HG03575 (cell line): ENCODE results near the gene TMEM198.

Experiments used
- ATAC-seq: cut with Tn5 transposase; IDR thresholded peaks from one replicate; pipeline ENCODE4 v1.9.1; 2021; ENCODE audit not compliant: unreplicated experiment, insufficient number of reproducible peaks, low FRiP score; ENCODE audit errors: extremely low read depth

The TMEM198 gene

GRCh38 chr2:219538956-219539788 is 4.7 kb upstream of the TMEM198 start:
- ATAC-seq: no peak

DNA sequence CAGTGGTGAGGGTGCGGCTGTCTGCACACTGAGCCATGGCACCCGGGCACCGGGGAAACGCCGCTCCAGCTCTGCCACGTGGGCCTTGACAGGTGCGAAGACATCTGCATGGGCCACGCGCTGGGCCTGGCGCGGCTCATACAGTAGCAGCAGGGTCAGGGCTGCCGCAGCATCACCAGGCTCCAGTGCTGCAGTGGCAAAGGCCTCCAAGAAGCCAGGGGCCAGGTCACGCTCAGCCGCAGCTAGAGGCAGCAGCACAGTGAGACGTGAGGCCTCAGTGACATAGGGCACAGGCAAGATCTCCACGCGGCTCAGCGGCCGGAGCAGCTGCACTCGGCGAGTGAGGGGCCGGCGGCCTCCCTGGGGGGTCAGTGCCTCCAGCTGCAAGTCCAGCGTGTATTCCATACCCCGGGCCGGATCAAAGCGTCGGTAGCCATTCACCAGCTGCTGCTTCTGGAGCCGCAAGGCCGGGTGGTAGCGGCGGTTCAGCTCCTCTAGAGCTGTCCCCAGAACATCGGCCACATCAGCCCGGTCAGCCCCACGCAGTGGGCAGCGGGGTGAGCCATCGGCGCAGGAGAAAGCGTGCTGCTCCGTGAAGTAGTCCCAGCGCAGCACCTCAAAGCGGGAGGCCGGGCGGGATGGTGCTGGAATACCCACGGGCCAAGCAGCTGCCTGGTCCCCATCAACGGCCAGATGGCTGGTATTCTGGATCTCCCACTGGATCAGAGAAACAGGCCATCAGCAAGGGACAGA is 3.7 kb upstream of the TMEM198 start:
- no peak for ATAC-seq

DNA sequence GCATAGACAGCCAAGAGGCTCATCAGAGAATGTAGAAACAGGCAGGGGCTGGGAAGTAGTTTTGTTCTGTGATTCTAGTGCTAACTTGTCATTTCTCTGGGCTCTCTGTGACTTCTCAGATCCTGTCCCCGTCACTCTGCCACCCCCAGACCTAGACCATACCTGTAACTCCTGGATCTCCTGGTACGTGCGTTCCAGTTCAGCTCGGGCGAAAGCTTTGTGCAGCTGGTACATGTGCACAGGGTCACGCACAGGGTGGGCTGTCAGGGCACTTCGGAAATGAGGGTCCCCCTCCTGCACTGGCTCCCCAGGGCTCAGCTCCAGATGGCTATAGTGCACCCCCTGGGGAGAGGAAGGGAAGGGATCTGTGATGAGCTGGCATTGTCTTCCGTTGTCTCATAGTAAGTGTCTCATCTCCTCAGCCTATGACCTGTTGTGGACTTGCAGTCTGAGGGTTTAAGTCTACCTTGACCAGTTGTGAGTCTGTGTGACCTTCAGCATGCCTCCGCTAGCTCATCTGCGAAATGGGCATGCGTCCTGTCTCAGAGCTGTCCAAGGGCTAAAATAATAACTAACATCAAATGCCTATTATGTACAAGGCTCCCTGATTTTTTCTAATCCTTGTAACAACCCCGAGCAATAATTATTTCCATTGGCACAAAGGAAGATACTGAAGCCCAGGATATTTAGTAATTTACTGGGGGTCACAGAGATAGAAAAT is 2.9 kb upstream of the TMEM198 start:
- no peak for ATAC-seq

DNA sequence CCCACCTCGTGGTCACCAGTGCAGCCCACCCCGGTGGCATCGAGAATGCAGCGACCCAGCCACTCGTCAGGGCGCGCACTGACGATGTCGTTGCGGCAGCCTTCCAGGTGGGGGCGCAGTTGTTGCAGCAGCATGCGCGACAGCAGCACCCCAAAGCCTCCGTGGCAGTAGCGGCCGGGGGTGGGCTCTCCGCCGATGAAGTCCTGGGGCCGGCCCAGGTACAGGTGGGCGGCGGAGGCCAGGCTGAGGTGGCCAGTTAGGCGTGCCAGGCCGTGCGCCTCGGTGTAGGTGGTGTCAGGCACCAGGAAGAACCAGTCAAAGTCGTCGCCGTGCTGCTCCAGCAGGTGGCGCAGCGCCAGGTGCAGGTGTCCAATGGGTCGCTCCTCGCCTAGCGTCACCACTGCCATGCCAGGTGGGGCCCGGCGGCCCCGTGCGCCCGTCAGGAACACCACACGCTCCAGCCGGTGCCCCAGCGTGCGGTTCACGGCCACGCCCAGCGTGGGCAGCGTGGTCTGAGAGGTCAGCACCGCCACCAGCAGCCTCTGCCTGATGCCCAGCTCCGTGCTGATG is 2.1 kb upstream of the TMEM198 start:
- ATAC-seq: peak; percentile 42

DNA sequence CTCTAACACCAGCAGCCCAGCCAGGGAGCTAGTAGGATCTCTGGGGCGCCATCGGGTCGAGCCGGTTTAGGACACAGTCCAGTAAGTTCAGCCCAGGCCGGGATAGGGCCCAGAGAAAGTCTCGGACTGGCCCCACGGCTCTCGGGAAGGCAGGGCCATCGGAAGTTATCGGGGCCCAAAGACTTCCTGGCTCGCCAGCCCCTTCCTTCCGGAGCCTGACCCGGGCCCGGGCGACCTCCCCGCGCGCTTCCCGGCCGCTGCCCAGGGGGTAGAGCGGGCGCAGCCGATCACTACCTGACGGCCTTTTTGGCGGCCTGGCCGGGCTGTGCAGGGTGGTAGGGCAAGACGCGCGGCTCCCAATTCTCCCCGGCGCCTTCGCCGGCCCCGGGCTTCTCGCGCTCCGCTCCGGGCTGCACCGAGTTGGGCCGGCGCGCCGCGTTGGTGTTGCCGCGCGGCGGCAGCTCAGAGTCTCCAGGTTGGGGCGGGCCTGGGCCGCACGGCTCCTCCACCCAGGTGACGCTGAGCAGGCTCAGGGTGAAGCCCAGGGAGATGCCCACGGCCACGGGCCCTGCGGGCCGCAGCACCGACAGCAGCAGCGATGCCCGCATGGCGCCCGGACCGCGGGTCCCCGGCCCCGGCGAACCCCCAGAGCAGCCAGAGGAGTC is 765 bp upstream of the TMEM198 start:
- ATAC-seq: no peak

DNA sequence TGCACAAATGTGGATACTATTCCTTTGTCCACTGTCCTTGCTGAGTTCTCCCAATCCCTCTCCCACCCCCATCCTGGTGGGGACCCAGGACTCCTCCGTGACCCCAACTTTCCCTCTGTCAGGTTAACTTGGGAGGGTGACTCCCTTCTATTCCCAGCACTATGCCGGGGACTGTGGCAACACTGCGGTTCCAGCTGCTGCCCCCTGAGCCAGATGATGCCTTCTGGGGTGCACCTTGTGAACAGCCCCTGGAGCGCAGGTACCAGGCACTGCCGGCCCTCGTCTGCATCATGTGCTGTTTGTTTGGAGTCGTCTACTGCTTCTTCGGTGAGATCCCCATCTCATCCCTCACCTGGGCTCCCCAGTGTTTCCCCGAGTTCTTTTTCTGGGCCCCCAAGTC is 739 bp downstream of the TMEM198 start:
- ATAC-seq: no peak

- ATAC-seq: no peak
Observed at GRCh38 chr2:219545295-219545942, 1.6 kb downstream of the TMEM198 start.

DNA sequence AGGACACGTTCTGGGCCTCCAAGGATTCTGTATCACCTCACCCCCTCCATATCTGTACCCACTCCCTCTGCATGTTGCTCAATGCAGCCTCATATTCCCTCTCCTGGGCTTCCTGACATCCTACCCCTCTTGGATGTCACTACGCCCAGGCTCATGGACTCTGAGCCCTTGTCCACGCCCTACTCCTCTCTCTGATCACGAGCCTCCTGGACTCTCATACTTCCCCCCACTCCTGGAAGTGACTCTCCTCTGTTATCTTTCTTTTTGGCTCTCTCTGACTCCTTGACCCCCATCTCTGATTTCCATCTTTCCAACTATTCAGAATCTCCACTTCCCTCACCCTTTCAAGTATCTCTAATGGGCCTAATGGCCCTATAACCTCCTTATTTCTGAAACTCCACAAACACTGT is 2.1 kb downstream of the TMEM198 start:
- ATAC-seq: no peak

- no peak for ATAC-seq
Observed at GRCh38 chr2:219547621-219548020, 3.8 kb downstream of the TMEM198 start.

GRCh38 chr2:219548990-219549389 is 5.2 kb downstream of the TMEM198 start:
- no peak for ATAC-seq

DNA sequence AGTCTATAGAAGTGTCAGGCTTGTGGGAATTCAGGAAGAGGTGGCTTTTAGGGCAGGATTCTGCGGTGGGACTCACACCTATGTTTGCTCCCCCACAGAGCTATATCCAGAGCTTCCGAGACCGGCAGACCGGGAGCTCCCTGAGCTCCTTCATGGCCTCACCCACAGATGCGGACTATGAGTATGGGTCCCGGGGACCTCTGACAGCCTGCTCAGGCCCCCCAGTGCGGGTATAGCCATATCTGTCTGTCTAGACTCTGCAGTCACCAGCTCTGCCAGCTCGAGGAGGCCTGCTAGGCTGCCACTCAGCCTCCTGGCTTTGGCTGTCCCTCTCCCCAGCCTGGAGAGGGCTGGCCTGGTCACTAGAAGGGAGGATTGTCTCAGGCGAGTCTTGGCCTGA is 5.8 kb downstream of the TMEM198 start:
- ATAC-seq: no peak

GRCh38 chr2:219551441-219552381 is 7.9 kb downstream of the TMEM198 start:
- no peak for ATAC-seq

DNA sequence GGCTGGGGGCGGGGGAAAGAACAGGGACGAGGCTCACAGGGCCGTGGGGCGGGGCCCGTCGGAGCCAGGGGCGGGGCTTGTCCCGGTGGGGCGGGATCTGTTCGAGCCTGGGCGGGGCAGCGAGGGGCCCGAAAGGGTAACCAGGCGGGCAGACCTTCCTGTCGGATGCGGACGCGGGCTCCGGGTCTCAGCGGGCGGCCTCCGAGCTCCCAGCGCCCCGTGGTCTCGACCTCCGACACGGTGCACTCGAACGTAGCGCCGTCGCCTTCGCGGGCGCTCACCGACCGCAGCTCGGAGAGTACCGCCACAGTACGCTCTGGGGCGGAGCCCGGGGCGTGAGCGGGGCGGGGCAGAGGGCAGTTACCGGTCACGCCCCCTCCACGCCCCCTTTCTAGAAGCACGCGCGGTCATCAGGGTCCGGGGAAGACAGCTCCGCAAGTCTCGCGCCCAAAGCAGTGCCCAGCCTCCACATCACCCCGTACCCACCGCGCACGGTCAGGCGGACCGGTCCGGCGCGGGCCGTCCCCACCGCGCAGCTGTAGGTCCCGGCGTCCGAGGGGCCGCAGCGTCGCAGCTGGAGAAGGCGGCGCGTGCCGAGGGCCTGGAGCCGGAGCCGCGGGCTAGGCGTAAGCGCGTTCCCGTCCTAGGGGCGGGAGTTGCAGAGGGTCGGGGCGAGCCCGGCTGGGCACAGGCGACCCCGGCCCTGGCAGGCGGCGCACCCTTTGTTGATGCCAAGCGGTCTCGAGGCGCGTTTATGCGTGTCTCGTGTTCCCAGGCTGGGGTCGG is 8.7 kb downstream of the TMEM198 start:
- peak; percentile 51 for ATAC-seq

- no peak for ATAC-seq
Observed at GRCh38 chr2:219553168-219553417, 9.3 kb downstream of the TMEM198 start.

GRCh38 chr2:219553463-219553963 is 9.7 kb downstream of the TMEM198 start:
- ATAC-seq: no peak

- ATAC-seq: no peak
Observed at GRCh38 chr2:219554350-219554749, 10.5 kb downstream of the TMEM198 start.

- no peak for ATAC-seq
Observed at GRCh38 chr2:219555956-219556355, 12.1 kb downstream of the TMEM198 start.
